NT2/D1 (cell line): ENCODE results near the gene HGFAC.

Experiments
- YY1 ChIP-seq: IDR thresholded peaks from 2 replicates; pipeline ENCODE4 v1.6.1; 2011; ENCODE audit not compliant: insufficient read length, insufficient read depth
- ZNF274 ChIP-seq: IDR thresholded peaks from 2 replicates; pipeline ENCODE4 v1.6.1; 2011; ENCODE audit warnings: mild to moderate bottlenecking, low read depth, low read length

GRCh38 chr4:3475041-3475712 is 33.4 kb downstream of the HGFAC start:
- TF ChIP-seq YY1 (no peak), ZNF274 (no peak)
